Activated CD8-positive, alpha-beta memory T cell treated with anti-CD3 and anti-CD28 coated beads, Interleukin-2, amount 50 U/mL, for 1 hour (primary cell): Measurements from ENCODE around the gene PCP2.

Experiments
- DNase-seq: peaks from one replicate; pipeline ENCODE4 v3.0.0-alpha.2; 2020; ENCODE audit errors: extremely low read depth

The PCP2 gene

GRCh38 chr19:7618771-7619510, 14.6 kb downstream of the PCP2 start:
- no peak for DNase-seq

- no peak for DNase-seq
Measured at GRCh38 chr19:7618348-7618747, 15.2 kb downstream of the PCP2 start.

DNA sequence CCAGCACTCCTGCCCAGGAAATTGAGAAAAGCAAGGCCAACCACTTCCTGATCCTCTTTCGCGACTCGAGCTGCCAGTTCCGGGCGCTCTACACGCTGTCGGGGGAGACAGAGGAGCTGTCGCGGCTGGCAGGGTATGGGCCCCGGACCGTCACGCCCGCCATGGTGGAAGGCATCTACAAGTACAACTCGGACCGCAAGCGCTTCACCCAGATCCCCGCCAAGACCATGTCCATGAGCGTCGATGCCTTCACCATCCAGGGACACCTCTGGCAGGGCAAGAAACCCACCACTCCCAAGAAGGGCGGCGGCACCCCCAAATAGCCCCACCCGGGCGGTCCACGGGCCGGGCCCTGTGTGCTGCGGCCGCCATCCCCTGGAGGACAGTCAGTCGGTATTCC, 15.8 kb downstream of the PCP2 start:
- DNase-seq = no peak

- DNase-seq = no peak
Measured at GRCh38 chr19:7617172-7617571, 16.3 kb downstream of the PCP2 start.

GRCh38 chr19:7614859-7615741, 18.4 kb downstream of the PCP2 start:
- DNase-seq = no peak

GRCh38 chr19:7612282-7613274, 20.9 kb downstream of the PCP2 start:
- DNase-seq = no peak

DNA sequence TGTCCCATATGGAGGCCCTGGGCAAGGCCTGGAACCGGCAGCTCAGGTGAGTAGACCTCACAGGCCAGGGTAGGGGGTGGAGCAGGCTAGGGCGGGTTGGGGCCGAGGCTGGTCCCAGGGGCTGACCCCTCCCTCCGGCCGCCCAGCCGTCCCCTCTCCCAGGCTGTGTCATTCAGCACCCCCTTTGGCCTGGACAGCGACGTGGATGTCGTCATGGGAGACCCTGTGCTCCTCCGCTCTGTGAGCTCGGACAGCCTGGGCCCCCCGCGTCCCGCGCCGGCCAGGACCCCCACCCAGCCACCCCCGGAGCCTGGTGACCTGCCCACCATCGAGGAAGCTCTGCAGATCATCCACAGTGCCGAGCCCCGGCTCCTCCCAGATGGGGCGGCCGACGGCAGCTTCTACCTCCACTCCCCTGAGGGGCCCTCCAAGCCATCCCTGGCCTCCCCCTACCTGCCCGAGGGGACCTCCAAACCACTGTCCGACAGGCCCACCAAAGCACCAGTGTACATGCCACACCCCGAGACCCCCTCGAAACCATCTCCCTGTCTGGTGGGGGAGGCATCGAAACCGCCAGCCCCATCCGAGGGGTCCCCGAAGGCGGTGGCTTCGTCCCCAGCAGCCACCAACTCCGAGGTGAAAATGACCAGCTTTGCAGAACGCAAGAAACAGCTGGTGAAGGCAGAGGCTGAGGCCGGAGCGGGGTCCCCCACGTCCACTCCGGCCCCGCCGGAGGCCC, 21.8 kb downstream of the PCP2 start:
- no peak for DNase-seq

DNA sequence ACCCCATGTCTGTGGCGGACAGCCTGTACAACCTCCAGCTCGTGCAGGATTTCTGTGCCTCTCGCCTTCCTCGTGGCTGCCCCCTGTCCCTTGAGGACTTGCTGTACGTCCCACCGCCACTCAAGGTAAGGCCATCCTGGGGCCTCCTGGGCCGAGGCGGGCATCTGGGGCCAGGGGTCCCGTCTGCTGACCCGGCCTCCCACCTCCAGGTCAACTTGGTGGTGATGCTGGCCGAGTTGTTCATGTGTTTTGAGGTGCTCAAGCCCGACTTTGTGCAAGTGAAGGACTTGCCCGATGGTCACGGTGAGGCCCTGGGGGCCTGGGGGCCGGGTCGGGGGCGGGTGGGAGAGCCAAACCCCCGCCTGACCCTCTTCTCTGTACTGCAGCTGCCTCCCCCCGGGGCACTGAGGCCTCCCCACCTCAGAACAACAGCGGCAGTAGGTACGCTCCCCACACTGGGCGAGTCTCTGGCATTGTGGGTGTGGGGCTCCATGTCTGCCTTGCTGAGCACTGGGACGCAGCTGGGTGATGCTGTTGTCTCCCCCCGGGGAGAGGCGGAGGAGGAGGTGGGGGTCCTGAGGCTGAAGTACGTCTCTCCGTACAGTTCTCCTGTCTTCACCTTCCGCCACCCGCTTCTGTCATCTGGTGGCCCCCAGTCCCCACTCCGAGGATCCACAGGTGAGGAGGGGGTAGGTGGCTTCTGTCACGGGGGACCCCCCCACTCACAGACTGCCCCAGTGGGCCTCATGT, 22.9 kb downstream of the PCP2 start:
- no peak for DNase-seq

DNA sequence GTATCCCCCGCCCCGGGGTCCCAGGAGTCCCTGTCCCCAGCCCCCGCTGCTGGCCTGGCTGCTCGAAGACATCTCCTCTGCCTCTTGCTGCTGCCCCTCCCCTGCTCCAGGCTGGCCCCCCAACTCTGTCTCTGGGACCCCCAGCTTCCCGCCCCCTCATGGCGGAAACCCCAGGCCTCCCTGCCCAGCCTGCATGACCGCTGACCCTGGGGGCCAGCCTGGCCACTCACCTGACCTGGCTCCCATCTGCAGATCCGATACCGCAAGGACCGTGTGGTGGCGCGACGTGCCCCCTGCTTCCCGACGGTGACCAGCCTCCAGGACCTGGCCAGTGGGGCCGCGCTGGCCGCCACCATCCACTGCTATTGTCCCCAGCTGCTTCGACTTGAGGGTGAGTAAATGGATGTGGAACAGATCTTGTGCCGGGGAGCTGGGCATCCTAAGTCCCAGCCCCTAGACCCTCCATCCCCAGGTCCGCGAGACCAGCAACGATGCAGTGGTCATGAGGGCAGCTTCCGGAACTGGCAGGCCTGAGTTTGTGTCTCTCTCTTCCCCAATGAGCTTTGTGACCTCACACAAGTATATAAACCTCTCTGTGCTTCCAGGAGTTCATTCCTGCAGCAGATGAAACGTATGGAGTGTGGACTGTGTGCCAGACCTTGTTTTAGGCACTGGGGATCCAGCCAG, 25.5 kb downstream of the PCP2 start:
- no peak for DNase-seq

GRCh38 chr19:7607212-7607873, 26.2 kb downstream of the PCP2 start:
- DNase-seq = no peak

- DNase-seq = no peak
Measured at GRCh38 chr19:7606289-7606688, 27.2 kb downstream of the PCP2 start.

DNA sequence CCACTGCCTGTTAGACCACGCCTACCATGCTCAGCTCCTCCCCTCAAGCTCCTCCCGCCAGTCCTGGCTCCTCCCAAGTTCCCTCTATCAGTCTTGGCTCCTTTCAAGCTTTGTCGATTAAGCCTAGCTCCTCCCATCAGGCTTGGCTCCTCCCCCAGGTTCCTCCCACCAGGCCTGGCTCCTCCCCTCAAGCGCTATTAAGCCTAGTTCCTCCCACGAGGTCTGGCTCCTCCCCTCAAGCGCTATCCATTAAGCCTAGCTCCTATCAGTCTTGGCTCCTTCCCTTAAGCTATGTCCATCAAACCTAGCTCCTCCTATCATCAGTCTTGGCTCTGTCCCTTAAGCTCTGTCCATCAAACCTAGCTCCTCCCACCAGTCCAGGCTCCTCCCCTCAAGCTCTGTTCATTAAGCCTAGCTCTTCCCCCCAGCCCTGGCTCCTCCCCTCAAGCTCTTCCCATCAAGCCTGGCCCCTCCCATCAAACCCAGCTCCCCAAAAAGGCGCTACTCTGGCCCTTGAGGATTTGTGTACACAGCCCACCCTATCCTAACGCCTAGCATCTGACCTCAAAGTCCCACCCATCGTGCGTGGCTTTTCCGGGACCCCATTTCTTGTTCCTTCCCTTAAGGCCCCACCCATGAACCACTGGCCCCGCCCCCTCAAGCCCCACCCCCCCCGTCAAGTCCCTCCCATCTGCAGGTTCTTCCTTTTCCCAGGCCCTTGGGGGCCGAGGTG, 27.9 kb downstream of the PCP2 start:
- DNase-seq = no peak

DNA sequence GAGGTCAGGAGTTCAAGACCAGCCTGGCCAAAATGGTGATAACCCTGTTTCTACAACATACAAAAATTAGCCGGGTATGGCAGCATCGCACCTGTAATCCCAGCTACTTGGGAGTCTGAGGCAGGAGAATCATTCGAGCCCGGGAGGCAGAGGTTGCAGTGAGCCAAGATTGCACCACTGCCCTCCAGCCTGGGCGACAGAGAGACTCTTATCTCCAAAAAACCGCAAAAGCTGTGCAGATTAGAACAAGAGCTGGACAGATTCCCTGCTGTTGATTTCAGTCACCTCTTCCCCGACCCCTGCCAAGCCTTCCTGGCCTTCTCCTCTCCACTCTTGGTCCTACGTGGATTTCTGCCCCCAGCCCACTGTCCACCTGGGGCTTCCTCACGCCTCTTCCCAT, 29.6 kb downstream of the PCP2 start:
- DNase-seq = no peak

DNA sequence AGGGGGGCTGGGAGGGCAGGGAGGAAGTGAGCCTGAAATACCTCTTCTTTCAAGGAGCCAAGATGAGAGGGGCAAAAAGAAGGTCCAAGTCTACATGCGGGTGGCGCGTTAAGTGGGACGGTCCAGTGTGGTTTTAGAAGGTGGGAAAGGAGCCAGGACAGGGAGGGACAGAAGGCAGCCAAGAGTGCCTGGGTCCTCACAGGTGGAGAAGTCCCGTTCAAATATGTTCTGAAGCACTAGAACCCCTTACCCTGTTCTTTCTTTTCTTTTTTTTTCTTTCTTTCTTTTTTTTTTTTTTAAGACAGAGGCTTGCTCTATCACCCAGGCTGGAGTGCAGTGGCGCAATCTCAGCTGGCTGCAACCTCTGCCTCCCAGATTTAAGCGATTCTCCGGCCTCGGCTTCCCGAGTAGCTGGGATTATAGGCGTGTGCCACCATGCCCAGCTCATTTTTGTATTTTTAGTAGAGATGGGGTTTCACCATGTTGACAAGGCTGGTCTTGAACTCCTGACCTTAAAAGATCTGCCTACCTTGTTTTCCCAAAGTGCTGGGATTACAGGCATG, 30.5 kb downstream of the PCP2 start:
- DNase-seq = no peak

GRCh38 chr19:7602240-7602934, 31.1 kb downstream of the PCP2 start:
- no peak for DNase-seq

- no peak for DNase-seq
Measured at GRCh38 chr19:7600721-7601120, 32.8 kb downstream of the PCP2 start.

DNA sequence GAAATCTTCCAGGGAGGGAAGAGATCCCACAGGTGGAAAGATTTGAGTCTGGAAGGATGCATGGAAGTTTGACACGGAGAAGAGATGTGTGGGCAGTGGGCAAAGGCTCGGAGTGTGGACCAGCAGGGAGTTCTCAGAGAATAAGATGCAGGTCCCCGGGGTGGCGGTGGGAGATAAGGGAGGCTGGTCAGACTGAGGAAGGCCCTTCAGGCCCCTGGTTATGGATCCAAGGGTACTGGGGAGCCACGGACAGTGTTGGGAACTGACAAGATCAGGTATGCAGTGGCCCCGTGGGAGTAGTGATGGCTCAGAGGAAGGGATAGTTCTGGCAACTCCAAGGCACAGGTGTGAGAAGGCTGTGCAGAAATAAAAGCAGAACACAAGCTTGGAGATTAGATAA, 35.3 kb downstream of the PCP2 start:
- no peak for DNase-seq

DNA sequence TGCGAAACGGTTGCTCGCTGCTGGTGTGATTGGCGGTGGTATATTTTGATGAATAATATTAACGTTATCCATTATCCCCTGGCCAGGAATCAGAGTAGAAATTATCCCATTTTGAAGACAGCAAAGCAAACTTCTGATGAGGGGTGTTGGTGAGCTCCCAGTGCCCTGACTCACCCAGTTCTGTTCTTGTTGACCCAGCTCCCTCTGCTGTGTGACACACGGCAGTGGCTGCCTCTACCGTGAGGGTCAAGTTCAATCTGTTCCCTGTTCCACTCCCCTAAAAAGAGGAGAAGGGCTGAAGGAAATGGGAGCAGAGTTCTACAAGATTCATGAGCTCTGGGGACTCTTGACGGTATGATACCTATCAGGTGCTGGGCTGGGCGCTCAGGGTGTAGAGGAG, 35.8 kb downstream of the PCP2 start:
- DNase-seq = no peak
